ENCODE results near the gene ASIC2. TPM values are rescaled to one million over a fixed set of nuclear protein-coding genes. Genes with fewer than 3 reads are reported as not detected.

Gene ASIC2
- total RNA-seq, 1 donor from 2014 or later, result 0.23 TPM

DNA sequence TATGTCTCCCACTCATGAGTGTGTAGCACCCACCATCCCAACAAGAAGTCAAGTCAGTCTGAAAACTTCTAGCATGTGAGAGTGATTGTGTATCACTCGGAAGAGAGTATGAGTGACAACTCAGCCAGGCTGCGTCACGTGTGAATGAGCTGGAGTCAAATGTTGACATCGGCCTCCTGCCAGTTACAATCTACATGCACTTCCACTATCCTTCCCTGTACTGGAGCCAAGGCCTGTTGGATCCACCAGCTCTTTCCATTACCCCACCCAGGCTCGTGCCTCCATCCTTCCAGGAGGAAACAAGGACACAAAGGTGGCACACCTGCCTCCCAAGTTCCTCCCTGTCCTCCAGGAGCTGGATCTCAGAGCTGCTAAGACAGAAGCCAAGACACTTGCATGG, 64.5 kb downstream of the ASIC2 start:
- no peak overlapping the region for H3K4me3 ChIP-seq (ENCODE audit: low read depth, low read length)

DNA sequence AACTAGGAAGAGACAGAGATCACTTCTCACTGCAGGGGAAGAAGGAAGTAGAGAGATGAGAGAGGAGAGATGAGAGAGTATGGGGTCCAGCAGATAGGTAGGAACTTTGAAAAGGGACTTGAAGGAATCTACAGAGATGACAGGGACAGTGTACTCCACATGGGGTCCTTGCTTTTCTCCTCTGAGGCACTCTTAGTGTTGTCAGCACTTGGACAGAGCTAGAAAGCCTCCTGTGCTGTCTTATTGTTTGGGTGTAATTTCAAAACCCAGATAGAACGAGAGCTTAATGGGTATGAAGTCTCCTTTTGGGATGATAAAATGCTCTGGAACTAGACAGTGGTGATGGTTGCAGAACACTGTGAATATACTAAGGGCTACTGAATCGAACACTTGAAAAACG, 65.2 kb downstream of the ASIC2 start:
- no peak overlapping the region for H3K4me3 ChIP-seq (ENCODE audit: low read depth, low read length)
- no peak for DNase-seq (ENCODE audit: low read depth)
- TF ChIP-seq, protein P1, sequence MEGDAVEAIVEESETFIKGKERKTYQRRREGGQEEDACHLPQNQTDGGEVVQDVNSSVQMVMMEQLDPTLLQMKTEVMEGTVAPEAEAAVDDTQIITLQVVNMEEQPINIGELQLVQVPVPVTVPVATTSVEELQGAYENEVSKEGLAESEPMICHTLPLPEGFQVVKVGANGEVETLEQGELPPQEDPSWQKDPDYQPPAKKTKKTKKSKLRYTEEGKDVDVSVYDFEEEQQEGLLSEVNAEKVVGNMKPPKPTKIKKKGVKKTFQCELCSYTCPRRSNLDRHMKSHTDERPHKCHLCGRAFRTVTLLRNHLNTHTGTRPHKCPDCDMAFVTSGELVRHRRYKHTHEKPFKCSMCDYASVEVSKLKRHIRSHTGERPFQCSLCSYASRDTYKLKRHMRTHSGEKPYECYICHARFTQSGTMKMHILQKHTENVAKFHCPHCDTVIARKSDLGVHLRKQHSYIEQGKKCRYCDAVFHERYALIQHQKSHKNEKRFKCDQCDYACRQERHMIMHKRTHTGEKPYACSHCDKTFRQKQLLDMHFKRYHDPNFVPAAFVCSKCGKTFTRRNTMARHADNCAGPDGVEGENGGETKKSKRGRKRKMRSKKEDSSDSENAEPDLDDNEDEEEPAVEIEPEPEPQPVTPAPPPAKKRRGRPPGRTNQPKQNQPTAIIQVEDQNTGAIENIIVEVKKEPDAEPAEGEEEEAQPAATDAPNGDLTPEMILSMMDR (conservative IDR thresholded peaks at IDR 0.05; ENCODE audit: low read depth, low read length), result no peak

More for the DNA sequence above, 64.5 kb downstream of the ASIC2 start:
- no peak for DNase-seq (ENCODE audit: low read depth)
- TF ChIP-seq, protein P1 (conservative IDR thresholded peaks at IDR 0.05; ENCODE audit: low read depth, low read length), result no peak

DNA sequence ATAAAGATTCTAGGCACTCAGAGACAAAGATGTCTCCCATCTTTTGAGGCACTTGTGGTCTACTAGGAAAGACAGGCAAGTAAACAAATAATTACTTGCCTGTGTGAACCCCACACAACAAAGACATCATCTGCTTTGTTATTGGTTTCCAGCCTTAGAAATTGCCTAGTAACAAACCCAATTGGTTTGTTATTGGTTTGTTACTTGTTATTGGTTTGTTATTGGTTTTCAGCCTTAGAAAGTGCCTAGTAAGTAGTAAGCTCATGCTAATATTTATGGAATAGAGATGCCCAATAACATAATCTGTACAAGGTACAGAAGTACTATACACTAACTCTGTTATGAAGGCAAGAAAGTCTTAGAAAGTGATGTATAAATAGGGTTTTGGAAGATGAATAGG, 67.1 kb downstream of the ASIC2 start:
- TF ChIP-seq, protein P1 (conservative IDR thresholded peaks at IDR 0.05; ENCODE audit: low read depth, low read length), result no peak
- no peak overlapping the region for H3K4me3 ChIP-seq (ENCODE audit: low read depth, low read length)
- DNase-seq (ENCODE audit: low read depth), result no peak

DNA sequence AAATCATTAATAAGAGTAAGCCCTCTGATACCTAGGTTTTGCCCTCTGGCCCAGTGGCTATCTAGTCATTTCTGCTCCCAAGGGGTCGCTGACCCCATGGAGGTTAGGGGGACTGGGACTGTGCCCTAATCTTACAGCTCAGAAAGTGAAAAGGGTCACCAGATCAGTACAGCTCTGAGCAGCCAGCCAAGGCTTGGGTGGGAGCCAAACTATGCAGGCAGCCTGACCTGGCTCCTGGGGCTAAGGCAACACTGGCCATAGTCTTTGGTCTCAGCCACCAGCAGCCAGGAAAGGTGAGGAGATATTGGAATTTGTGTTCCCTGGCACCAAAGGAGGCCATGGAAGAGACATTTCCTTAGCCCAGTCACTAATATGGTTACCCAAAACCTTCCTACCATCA, 67.6 kb downstream of the ASIC2 start:
- H3K4me3 ChIP-seq (ENCODE audit: low read depth, low read length), result no peak overlapping the region
- DNase-seq (ENCODE audit: low read depth), result no peak
- TF ChIP-seq, protein P1 (conservative IDR thresholded peaks at IDR 0.05; ENCODE audit: low read depth, low read length), result no peak

GRCh38 chr17:33220036-33220435, 73.1 kb downstream of the ASIC2 start:
- H3K4me3 ChIP-seq (ENCODE audit: low read depth, low read length), result no peak overlapping the region
- TF ChIP-seq, protein P1 (conservative IDR thresholded peaks at IDR 0.05; ENCODE audit: low read depth, low read length), result no peak
- no peak for DNase-seq (ENCODE audit: low read depth)

- TF ChIP-seq, protein P1 (conservative IDR thresholded peaks at IDR 0.05; ENCODE audit: low read depth, low read length), result no peak
- H3K4me3 ChIP-seq (ENCODE audit: low read depth, low read length), result no peak overlapping the region
- no peak for DNase-seq (ENCODE audit: low read depth)
Measured at GRCh38 chr17:33218698-33219601, 74.1 kb downstream of the ASIC2 start.

- H3K4me3 ChIP-seq (ENCODE audit: low read depth, low read length), result no peak overlapping the region
- TF ChIP-seq, protein P1 (conservative IDR thresholded peaks at IDR 0.05; ENCODE audit: low read depth, low read length), result no peak
- DNase-seq (ENCODE audit: low read depth), result no peak
Measured at GRCh38 chr17:33217891-33218290, 75.2 kb downstream of the ASIC2 start.
